Stimulated activated CD8-positive, alpha-beta memory T cell treated with anti-CD3 and anti-CD28 coated beads, Interleukin-4, amount 100 ng/mL, for 24 hours (primary cell): ENCODE results near the gene SORL1.

Experiments used
- DNase-seq: peaks from one replicate; pipeline ENCODE4 v3.0.0-alpha.2; 2020; ENCODE audit warnings: low read depth

Gene SORL1

DNA sequence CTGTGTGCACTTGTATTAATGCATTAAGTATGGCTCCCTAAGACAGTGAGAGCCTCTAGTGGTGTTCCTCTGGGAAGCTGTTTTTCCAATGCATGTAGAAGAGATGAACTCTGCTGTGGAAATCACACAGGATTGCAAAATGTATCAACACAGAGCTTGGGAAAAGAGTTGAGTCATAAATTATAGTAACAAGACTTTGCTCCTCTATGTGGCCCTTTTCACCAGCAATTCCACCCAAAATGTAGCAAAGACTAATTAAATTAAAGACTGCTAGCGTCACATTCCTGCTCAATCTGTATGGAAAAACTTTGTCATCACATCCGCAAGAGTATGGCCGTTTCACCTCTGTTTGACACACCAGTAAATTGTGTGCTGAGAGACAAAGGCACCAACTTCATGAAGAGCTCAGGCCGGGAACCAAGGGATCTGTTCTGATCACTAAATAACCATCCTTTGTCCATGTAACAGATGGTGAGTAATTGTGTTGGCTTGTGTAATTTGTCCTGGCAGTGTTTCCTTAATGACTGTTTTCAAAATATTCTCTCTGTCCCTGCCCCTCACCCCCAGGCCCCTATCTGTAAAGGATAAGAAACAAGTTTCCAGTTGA lies 209.9 kb downstream of the SORL1 start:
- no peak for DNase-seq

- no peak for DNase-seq
Measured at GRCh38 chr11:121664144-121664543, 212.0 kb downstream of the SORL1 start.

DNA sequence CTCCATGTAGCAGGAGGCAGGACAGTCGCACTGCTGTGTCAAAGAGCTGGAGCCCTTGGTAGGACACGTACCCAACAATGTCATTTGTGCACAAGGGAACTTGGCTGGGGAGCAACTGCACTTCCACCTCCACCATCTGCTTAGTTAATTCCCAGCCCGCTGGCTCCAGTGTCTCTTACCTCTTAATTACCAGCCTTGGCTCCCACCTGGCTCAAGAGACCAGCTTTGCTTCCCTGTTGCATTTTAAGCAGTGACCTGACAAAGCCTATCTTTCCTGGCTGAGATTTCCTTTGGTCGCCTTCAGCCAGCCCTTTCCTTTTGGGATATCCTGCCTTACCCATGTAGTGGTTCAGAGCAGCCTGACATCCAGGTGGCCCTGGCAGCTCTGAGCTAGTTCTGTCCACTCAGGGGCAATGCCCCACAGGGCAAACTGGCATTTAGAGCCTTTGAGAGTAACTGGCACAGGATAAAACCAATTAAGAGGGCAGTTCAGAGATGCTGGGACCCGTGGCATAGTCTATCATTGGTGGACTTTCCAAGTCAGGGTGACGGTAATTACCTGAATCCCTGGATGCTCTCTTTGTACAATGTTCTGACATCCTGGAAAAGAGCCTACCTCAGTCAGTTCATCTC lies 213.2 kb downstream of the SORL1 start:
- DNase-seq, result no peak

GRCh38 chr11:121667836-121668235 lies 215.7 kb downstream of the SORL1 start:
- no peak for DNase-seq

GRCh38 chr11:121669422-121669821 lies 217.3 kb downstream of the SORL1 start:
- no peak for DNase-seq

DNA sequence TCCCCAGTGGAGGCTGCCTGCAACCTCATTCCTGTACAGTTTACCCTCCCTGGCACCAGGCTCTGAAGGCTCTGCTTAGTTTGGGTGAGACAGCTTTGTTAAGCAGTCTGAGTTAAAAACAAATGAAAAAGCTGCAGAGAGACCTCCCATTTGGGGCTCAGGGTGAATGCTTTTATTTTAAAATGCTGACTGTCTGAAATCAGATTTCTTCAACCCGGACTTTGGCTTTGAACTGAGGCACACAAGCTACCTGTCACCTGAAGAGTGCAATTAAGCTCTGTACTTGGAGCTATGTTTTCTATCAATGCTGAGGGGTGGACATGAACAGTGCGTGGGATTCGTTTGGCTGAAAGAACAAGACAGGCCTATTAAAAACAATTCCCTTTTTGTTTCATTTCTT lies 218.2 kb downstream of the SORL1 start:
- DNase-seq, result no peak

DNA sequence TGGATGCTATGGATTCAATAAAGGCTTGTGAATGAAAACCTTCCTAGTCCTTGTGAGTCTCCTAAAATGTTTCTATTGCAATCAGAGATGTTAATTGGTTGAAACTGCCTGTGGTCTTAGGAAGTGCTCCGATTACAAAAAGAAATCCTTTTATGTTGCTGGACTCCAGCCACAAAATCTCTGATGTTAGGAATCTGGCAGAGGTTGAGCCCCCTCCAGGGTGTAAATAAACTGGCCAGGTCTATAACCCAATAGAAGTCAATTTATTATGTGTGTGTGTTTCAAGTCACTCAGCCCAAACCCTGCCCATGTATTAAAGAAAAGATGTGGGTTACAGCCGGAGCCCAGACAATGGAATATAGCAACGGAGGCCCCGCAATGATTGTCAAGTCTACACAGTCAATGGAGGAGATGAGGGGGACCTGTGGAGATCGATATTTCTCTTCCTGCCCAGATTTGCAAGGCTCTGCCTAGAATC lies 218.7 kb downstream of the SORL1 start:
- DNase-seq, result no peak

GRCh38 chr11:121671283-121672168 lies 219.4 kb downstream of the SORL1 start:
- DNase-seq, result no peak

- DNase-seq, result no peak
Measured at GRCh38 chr11:121672630-121673487, 220.7 kb downstream of the SORL1 start.

- DNase-seq, result no peak
Measured at GRCh38 chr11:121681550-121682268, 229.6 kb downstream of the SORL1 start.
